Mesendoderm (in vitro differentiated cells): Measurements from ENCODE around the gene MEGF9.
A peak's percentile ranks its signal among the peaks of the same experiment; 100 is the strongest.

ENCODE experiments used
- DNase-seq: peaks from one replicate; pipeline ENCODE4 v3.0.0; 2013
- H2AK5ac ChIP-seq: 2 replicates; pipeline ENCODE4 v1.6.1; 2013; ENCODE audit warnings: low read length, inconsistent platforms
- H2BK120ac ChIP-seq: 2 replicates; pipeline ENCODE4 v1.6.1; 2013; ENCODE audit warnings: low read depth, mild to moderate bottlenecking, low read length, moderate library complexity, mixed read lengths
- H2BK15ac ChIP-seq: replicated peaks from 2 replicates; pipeline ENCODE4 v1.6.1; 2013; ENCODE audit warnings: low read depth, mild to moderate bottlenecking, moderate library complexity
- H2BK5ac ChIP-seq: 2 replicates; pipeline ENCODE4 v1.6.1; 2013; ENCODE audit warnings: low read length, inconsistent platforms
- H3K18ac ChIP-seq: 2 replicates; pipeline ENCODE4 v1.6.1; 2013; ENCODE audit warnings: mild to moderate bottlenecking, low read length, mixed read lengths
- H3K23ac ChIP-seq: one replicate; pipeline ENCODE4 v1.6.1; 2013; ENCODE audit warnings: low read length
- H3K27ac ChIP-seq: 2 replicates; pipeline ENCODE4 v1.5.1; 2013; ENCODE audit warnings: low read depth, mild to moderate bottlenecking, inconsistent platforms, low read length, moderate library complexity
- H3K27me3 ChIP-seq: 2 replicates; pipeline ENCODE4 v1.6.1; 2013; ENCODE audit warnings: low read length, control low read depth, mild to moderate bottlenecking, inconsistent platforms; ENCODE audit not compliant: insufficient read depth, poor library complexity
- H3K36me3 ChIP-seq: 2 replicates; pipeline ENCODE4 v1.6.1; 2013; ENCODE audit warnings: low read length, inconsistent platforms; ENCODE audit not compliant: control insufficient read depth, insufficient read depth
- H3K4ac ChIP-seq: one replicate; pipeline ENCODE4 v1.6.1; 2013; ENCODE audit warnings: low read depth, mild to moderate bottlenecking, low read length, moderate library complexity
- H3K4me1 ChIP-seq: 2 replicates; pipeline ENCODE4 v1.6.1; 2013; ENCODE audit warnings: low read depth, low read length, inconsistent platforms; ENCODE audit not compliant: control insufficient read depth
- H3K4me2 ChIP-seq: 2 replicates; pipeline ENCODE4 v1.6.1; 2013; ENCODE audit warnings: low read length
- H3K4me3 ChIP-seq: 2 replicates; pipeline ENCODE4 v1.5.1; 2013; ENCODE audit warnings: mild to moderate bottlenecking, low read length
- H3K56ac ChIP-seq: one replicate; pipeline ENCODE4 v1.6.1; 2013; ENCODE audit warnings: low read length
- H3K79me1 ChIP-seq: 2 replicates; pipeline ENCODE4 v1.6.1; 2013; ENCODE audit warnings: low read length, inconsistent platforms
- H3K79me2 ChIP-seq: 2 replicates; pipeline ENCODE4 v1.6.1; 2013; ENCODE audit warnings: mild to moderate bottlenecking, low read length; ENCODE audit not compliant: control insufficient read depth, insufficient read depth
- H3K9ac ChIP-seq: 2 replicates; pipeline ENCODE4 v1.6.1; 2013; ENCODE audit warnings: low read length, inconsistent platforms
- H4K5ac ChIP-seq: one replicate; pipeline ENCODE4 v1.6.1; 2013; ENCODE audit warnings: low read length
- H4K8ac ChIP-seq: one replicate; pipeline ENCODE4 v1.6.1; 2013; ENCODE audit warnings: low read depth, mild to moderate bottlenecking, control low read depth, low read length, moderate library complexity
- WGBS: extraction: QIAGEN DNeasy Blood & Tissue Kit; methylation state at CpG from one replicate; pipeline ENCODE4 v1.1.7; 2013; ENCODE audit warnings: low lambda C conversion rate, missing lambda C conversion rate; ENCODE audit not compliant: insufficient coverage; ENCODE audit errors: extremely low coverage; 5-methylcytosine and 5-hydroxymethylcytosine counted together

MEGF9 gene

GRCh38 chr9:120717176-120717575, 2.9 kb upstream of the MEGF9 start:
- WGBS = no CpG with 5 or more reads among the region's 2 CpGs
- H3K4me3 ChIP-seq = no peak overlapping the region

DNA sequence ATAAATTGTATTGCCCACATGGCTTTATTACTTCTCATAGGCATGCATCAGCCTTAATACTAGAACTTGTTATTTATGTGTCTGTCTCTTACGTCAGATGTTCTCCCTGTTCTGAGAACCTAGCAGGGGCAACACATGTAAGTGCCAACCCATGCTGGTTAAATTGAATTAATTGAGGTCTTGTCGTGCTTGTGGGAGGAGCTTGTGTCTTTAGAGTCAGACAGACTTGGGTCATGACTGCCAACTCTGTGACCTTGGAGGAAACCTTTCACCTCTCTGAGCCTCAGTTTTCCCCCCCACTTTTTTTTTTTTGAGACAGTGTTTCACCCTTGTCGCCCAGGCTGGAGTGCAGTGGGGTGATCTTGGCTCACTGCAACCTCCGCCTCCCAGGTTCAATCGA, 2.2 kb upstream of the MEGF9 start:
- peaks cover 5% of the 10 kb centered on the region for H3K27me3 ChIP-seq
- no peak overlapping the region for H3K56ac ChIP-seq
- H3K36me3 ChIP-seq = no peaks in the 10 kb centered on the region
- no peak overlapping the region for H2BK5ac ChIP-seq
- H3K4me1 ChIP-seq = no peaks in the 10 kb centered on the region
- H3K4ac ChIP-seq = no peak overlapping the region
- no peak overlapping the region for H3K4me3 ChIP-seq
- H3K4me2 ChIP-seq = no peak overlapping the region
- no peak overlapping the region for H3K23ac ChIP-seq
- no peak overlapping the region for H3K27ac ChIP-seq
- H3K9ac ChIP-seq = no peak overlapping the region
- no peak overlapping the region for H2BK120ac ChIP-seq
- no peak for DNase-seq
- H3K79me2 ChIP-seq = no peaks in the 10 kb centered on the region
- no peak overlapping the region for H2AK5ac ChIP-seq
- no peaks in the 10 kb centered on the region for H3K79me1 ChIP-seq
- no CpG with 5 or more reads among the region's 5 CpGs for WGBS
- no peak overlapping the region for H4K5ac ChIP-seq
- H4K8ac ChIP-seq = no peak overlapping the region
- no peak overlapping the region for H2BK15ac ChIP-seq
- H3K18ac ChIP-seq = no peak overlapping the region

More at GRCh38 chr9:120717176-120717575, 2.9 kb upstream of the MEGF9 start:
- H3K23ac ChIP-seq = no peak overlapping the region
- H3K9ac ChIP-seq = no peak overlapping the region
- H3K27ac ChIP-seq = no peak overlapping the region
- no peaks in the 10 kb centered on the region for H3K36me3 ChIP-seq
- no peak overlapping the region for H2AK5ac ChIP-seq
- H3K4me1 ChIP-seq = no peaks in the 10 kb centered on the region
- no peaks in the 10 kb centered on the region for H3K79me1 ChIP-seq
- no peak overlapping the region for H2BK5ac ChIP-seq
- no peak overlapping the region for H2BK15ac ChIP-seq
- no peak for DNase-seq
- peaks cover 5% of the 10 kb centered on the region for H3K27me3 ChIP-seq
- no peak overlapping the region for H4K5ac ChIP-seq
- no peak overlapping the region for H3K56ac ChIP-seq
- H4K8ac ChIP-seq = no peak overlapping the region
- no peak overlapping the region for H3K4me2 ChIP-seq
- no peak overlapping the region for H2BK120ac ChIP-seq
- H3K18ac ChIP-seq = no peak overlapping the region
- H3K79me2 ChIP-seq = no peaks in the 10 kb centered on the region
- no peak overlapping the region for H3K4ac ChIP-seq

DNA sequence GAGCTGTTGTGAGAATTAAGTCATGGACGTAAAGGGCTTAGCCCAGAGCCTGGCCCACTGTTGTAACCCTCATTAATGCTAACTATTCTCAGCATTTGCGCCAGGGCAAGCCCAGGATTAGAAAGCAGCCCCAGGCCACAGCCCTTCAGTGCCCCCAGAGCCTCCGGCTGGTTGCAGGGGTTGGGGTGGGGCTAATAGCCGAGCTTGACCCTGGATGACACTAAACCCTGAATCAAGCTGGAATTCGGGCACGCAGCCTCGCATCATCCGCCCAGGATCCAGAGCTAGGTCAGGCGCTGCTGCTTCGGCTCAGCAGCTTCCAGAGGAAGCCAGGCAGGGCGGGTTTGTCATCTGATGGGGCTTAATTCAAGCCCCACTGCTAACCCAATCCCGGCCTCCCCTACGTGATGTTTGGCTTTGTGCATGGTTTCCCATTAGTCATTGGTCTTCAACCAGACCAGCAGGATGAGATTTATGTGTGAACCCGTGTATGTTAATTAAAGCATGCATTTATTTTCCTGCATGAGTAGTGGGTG, 1.2 kb upstream of the MEGF9 start:
- peak; percentile 70 for DNase-seq
- no peak overlapping the region for H3K23ac ChIP-seq
- no CpG with 5 or more reads among the region's 14 CpGs for WGBS

DNA sequence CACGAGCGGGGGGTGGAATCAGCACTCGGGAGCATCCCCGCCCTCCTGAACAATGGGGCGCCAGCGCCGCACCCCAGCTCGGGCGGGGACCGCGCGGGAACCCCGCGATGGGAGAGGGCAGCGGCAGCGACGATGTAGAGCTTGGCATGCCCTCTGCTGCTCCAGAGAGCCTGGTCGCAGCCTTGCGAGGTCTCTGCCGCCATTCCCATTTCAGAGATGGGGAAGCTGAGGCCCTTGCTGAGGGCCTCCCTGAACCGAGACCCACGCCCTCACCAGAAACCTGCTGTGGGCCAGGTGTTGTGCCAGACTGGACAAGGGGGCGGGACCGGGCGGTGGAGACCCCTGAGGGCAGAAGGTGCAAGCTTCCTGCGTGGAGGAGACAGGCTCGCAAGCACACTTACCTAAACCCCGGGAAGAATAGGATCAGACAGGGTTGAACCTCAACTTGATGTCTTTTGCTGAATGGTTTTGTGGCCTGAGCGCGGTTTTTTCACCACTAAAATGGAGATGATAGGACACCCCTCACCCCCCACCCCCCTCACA, 647 bp upstream of the MEGF9 start:
- peak overlapping the region; percentile 78 for H3K4me2 ChIP-seq
- H3K4me1 ChIP-seq = no peaks in the 10 kb centered on the region
- peak overlapping the region; percentile 64 for H3K18ac ChIP-seq
- H3K27me3 ChIP-seq = peaks cover 5% of the 10 kb centered on the region
- no peaks in the 10 kb centered on the region for H3K79me2 ChIP-seq
- H2BK15ac ChIP-seq = no peak overlapping the region
- H3K4me3 ChIP-seq = peak overlapping the region; percentile 62
- no peak for DNase-seq
- H2BK120ac ChIP-seq = peak overlapping the region; percentile 11
- no peak overlapping the region for H3K27ac ChIP-seq
- peak overlapping the region; percentile 88 for H3K9ac ChIP-seq
- WGBS = no CpG with 5 or more reads among the region's 30 CpGs
- H3K79me1 ChIP-seq = no peaks in the 10 kb centered on the region
- H3K4ac ChIP-seq = peak overlapping the region; percentile 83
- H4K8ac ChIP-seq = no peak overlapping the region
- peak overlapping the region; percentile 14 for H2AK5ac ChIP-seq
- no peaks in the 10 kb centered on the region for H3K36me3 ChIP-seq
- H2BK5ac ChIP-seq = no peak overlapping the region
- H3K56ac ChIP-seq = peak overlapping the region; percentile 95
- H3K23ac ChIP-seq = peak overlapping the region; percentile 96
- H4K5ac ChIP-seq = no peak overlapping the region

More for the DNA sequence above, 1.2 kb upstream of the MEGF9 start:
- no peaks in the 10 kb centered on the region for H3K79me2 ChIP-seq
- H2BK5ac ChIP-seq = no peak overlapping the region
- no peak overlapping the region for H3K4me3 ChIP-seq
- H2AK5ac ChIP-seq = no peak overlapping the region
- H3K4me2 ChIP-seq = no peak overlapping the region
- H2BK120ac ChIP-seq = no peak overlapping the region
- H3K27ac ChIP-seq = no peak overlapping the region
- H3K36me3 ChIP-seq = no peaks in the 10 kb centered on the region
- H3K18ac ChIP-seq = no peak overlapping the region
- no peak overlapping the region for H4K8ac ChIP-seq
- peaks cover 5% of the 10 kb centered on the region for H3K27me3 ChIP-seq
- peak overlapping the region; percentile 5 for H3K4ac ChIP-seq
- H3K56ac ChIP-seq = peak overlapping the region; percentile 6
- no peaks in the 10 kb centered on the region for H3K79me1 ChIP-seq
- no peaks in the 10 kb centered on the region for H3K4me1 ChIP-seq
- H4K5ac ChIP-seq = no peak overlapping the region
- H3K9ac ChIP-seq = peak overlapping the region; percentile 30
- H2BK15ac ChIP-seq = no peak overlapping the region

DNA sequence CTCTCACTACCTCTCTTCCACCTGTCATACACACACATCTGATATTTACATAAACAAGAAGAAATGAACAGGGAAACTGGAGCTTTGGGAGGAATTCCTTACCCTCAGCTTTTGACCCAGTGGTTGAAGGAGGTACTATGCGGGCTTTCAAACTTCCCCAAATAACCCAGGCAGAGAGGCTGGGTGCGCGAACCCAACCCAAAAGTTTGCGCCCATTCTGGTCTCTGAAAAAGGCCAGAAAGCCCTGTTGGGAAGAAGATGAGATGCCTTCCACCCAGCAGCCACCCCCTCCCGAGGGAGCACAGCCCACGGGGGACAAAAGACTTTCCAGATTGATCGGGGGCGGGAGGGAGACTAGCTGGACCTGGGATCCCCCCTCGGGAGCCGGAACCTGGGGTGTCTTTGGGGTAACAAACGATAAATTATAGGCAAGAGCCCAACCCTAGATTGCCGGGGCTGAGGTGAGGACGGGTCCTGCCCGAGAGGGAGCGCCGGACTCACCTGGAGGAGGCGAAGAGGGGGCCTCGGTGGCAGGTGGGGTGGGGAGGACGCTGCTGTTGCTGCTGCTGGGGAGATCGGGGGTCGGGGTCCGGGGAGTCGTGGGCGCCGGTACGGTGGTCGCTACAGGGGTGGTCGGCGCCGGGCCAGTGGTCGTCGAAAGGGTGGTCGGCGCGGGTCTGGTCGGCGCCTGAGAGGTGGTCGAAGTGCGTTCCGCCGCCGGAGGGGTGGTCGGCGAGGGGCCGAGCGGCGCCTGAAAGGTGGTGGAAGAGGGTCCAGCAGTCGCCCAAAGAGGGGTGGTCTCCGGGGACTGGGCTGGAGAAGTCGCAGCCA, 798 bp downstream of the MEGF9 start:
- peaks cover 5% of the 10 kb centered on the region for H3K27me3 ChIP-seq
- no peak overlapping the region for H2BK15ac ChIP-seq
- no peaks in the 10 kb centered on the region for H3K79me1 ChIP-seq
- peak overlapping the region; percentile 72 for H3K9ac ChIP-seq
- no peak overlapping the region for H3K4ac ChIP-seq
- WGBS = no CpG with 5 or more reads among the region's 50 CpGs
- no peak overlapping the region for H2BK5ac ChIP-seq
- H3K56ac ChIP-seq = peak overlapping the region; percentile 85
- no peak overlapping the region for H2AK5ac ChIP-seq
- H3K4me3 ChIP-seq = peak overlapping the region; percentile 65
- no peak overlapping the region for H4K5ac ChIP-seq
- no peak for DNase-seq
- no peak overlapping the region for H2BK120ac ChIP-seq
- peak overlapping the region; percentile 3 for H3K18ac ChIP-seq
- H3K4me1 ChIP-seq = no peaks in the 10 kb centered on the region
- H4K8ac ChIP-seq = no peak overlapping the region
- peak overlapping the region; percentile 80 for H3K23ac ChIP-seq
- peak overlapping the region; percentile 73 for H3K4me2 ChIP-seq
- no peak overlapping the region for H3K27ac ChIP-seq
- H3K36me3 ChIP-seq = no peaks in the 10 kb centered on the region
- no peaks in the 10 kb centered on the region for H3K79me2 ChIP-seq
